GM10266 (cell line): Measurements from ENCODE around the gene AGO3.

Experiments
- DNase-seq: peaks from one replicate; pipeline ENCODE4 v3.0.0; 2012; ENCODE audit errors: extremely low spot score
- CTCF ChIP-seq: IDR thresholded peaks from 2 replicates; pipeline ENCODE4 v1.5.1; 2012; ENCODE audit warnings: mild to moderate bottlenecking, low read depth; ENCODE audit not compliant: control insufficient read depth, insufficient read depth; ENCODE audit errors: missing control alignments

Gene AGO3

GRCh38 chr1:36106269-36106668 lies 175.4 kb downstream of the AGO3 start:
- no peak for DNase-seq
- no peak for TF ChIP-seq CTCF

DNA sequence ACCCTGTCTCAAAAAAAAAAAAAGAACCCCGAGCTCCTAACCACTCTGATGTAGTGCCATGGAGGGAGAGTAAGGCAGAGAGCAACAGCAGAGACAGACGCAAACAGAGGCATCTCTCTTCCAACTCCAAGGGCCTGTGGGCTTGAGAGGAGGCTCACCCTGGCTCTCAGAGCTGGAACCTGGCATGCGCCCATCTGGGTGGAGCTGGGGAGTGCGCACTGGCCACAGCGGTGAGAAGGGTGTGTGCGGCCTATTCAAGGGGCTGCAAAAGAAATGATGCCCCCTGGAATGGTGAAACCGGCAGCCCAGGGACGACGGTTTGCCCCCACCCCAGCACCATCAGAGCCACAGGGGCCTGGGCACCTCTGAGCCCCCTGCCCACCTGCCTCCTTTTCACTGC lies 176.5 kb downstream of the AGO3 start:
- no peak for TF ChIP-seq CTCF
- DNase-seq: no peak

DNA sequence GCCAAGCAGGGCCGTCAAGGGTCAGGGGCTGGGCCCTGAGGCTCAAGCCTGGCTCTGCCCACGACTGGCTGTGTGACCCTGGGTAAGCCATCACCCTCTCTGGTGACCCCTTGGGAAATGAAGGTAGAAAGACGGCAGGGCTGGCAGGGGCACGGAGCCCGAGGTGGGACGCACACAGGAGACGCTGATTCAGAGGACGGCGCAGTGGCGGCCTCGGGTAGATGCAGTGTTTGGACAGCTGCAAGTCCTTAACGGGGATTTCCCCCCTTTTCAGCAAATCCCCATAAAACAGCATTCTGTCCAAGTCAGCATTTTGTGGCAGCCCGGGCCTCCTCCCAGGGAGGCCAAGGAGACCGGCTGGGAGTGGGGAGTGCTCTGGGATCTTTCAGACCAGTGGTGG lies 177.4 kb downstream of the AGO3 start:
- no peak for TF ChIP-seq CTCF
- no peak for DNase-seq

- TF ChIP-seq CTCF: no peak
- DNase-seq: no peak
Measured at GRCh38 chr1:36109041-36109679, 178.3 kb downstream of the AGO3 start.

- no peak for DNase-seq
- no peak for TF ChIP-seq CTCF
Measured at GRCh38 chr1:36111151-36111550, 180.2 kb downstream of the AGO3 start.

DNA sequence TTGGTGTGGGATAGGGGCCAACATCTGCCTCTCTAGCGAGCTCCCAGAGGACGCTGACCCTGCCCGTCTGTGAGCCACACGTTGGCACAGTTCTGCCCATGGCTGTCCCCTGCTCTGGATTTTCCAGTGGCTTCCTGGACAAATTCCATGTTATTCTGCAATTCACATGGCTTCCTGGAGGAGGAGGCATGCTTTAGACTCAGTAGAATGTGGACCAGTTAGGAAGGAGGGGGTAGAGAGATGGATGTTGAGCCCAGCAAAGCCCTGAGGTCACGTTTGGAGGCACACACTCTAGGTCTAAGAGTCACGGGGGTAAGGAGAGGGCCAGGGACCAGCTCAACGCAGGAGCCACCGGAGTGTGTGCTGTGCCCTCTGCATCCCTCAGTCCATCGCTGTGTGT lies 181.9 kb downstream of the AGO3 start:
- no peak for TF ChIP-seq CTCF
- DNase-seq: no peak

GRCh38 chr1:36114371-36114770 lies 183.5 kb downstream of the AGO3 start:
- no peak for DNase-seq
- TF ChIP-seq CTCF: no peak
